H1 (cell line): ENCODE data around the gene PITPNM1. TPM values are rescaled to one million over a fixed set of nuclear protein-coding genes. Genes with fewer than 3 reads are reported as not detected.

Experiments used
- CTCF ChIA-PET: fragments of 300-600 bp; sonication (Branson Sonifier 250); formaldehyde crosslinking; loops from one replicate; lab custom pipeline; 2021; ENCODE audit not compliant: partially characterized antibody; lab: Charles Lee
- POLR2A ChIA-PET: fragments of 300-600 bp; sonication (Branson Sonifier 250); formaldehyde crosslinking; loops from one replicate; lab custom pipeline; 2021; ENCODE audit warnings: inconsistent platforms; ENCODE audit not compliant: partially characterized antibody; lab: Charles Lee
- DNase-seq, 2 experiments: peaks; one replicate each; pipeline versions ENCODE4 v3.0.0 to v3.0.0-alpha.2; 2010 to 2022; ENCODE audit warnings: low spot score in 2 of 2, low read depth in 1 of 2, mixed read lengths in 1 of 2
- FAIRE-seq: peaks from 2 replicates; lab custom pipeline; 2011; peaks lifted over from hg19 to GRCh38; lab: Jason Lieb, UNC
- H2AFZ ChIP-seq: 2 replicates; pipeline ENCODE4 v1.8.1; 2012; ENCODE audit warnings: low read length, inconsistent platforms
- H2AK5ac ChIP-seq: 2 replicates; pipeline ENCODE4 v1.6.1; 2013; ENCODE audit warnings: low read depth, low read length
- H2BK120ac ChIP-seq: replicated peaks from 2 replicates; pipeline ENCODE3; 2013; ENCODE audit warnings: low read depth, low read length, inconsistent platforms
- H2BK12ac ChIP-seq: 2 replicates; pipeline ENCODE4 v1.6.1; 2013; ENCODE audit warnings: low read depth, low read length
- H2BK15ac ChIP-seq: 2 replicates; pipeline ENCODE4 v1.6.1; 2013; ENCODE audit warnings: low read length
- H2BK20ac ChIP-seq: 2 replicates; pipeline ENCODE4 v1.6.1; 2013; ENCODE audit warnings: low read length
- H2BK5ac ChIP-seq: 2 replicates; pipeline ENCODE4 v1.6.1; 2013; ENCODE audit warnings: low read depth, low read length
- H3K14ac ChIP-seq: 2 replicates; pipeline ENCODE4 v1.6.1; 2013; ENCODE audit warnings: inconsistent platforms; ENCODE audit not compliant: insufficient read length
- H3K18ac ChIP-seq: 2 replicates; pipeline ENCODE4 v1.6.1; 2013; ENCODE audit warnings: low read length; ENCODE audit errors: extremely low read depth
- H3K23ac ChIP-seq: 2 replicates; pipeline ENCODE4 v1.6.1; 2013; ENCODE audit warnings: inconsistent platforms; ENCODE audit not compliant: insufficient read length
- H3K23me2 ChIP-seq: 2 replicates; pipeline ENCODE4 v1.6.1; 2013; ENCODE audit warnings: low read depth, low read length
- H3K27ac ChIP-seq: 2 replicates; pipeline ENCODE4 v1.6.1; 2011; ENCODE audit warnings: low read depth, low read length, inconsistent platforms
- H3K27me3 ChIP-seq, 4 experiments: replicated peaks in 1 of 4; 1 replicate in 1 of 4; 2 replicates in 3 of 4; pipeline versions ENCODE4 v1.6.1 to v1.8.1; 2011 to 2013; ENCODE audit warnings: low read length in 3 of 4, mild to moderate bottlenecking in 3 of 4, inconsistent platforms in 2 of 4, mixed read lengths in 2 of 4, moderate library complexity in 1 of 4; ENCODE audit not compliant: control insufficient read depth in 3 of 4, insufficient read depth in 3 of 4; ENCODE audit errors: extremely low read depth in 1 of 4
- H3K36me3 ChIP-seq, 4 experiments: 2 replicates each; pipeline versions ENCODE4 v1.6.1 to v1.8.1; 2011 to 2013; ENCODE audit warnings: mild to moderate bottlenecking in 4 of 4, low read length in 3 of 4, moderate library complexity in 2 of 4, control low read depth in 1 of 4, inconsistent platforms in 1 of 4; ENCODE audit not compliant: insufficient read depth in 4 of 4, control insufficient read depth in 2 of 4
- H3K4ac ChIP-seq: replicated peaks from 2 replicates; pipeline ENCODE3; 2013; ENCODE audit warnings: low read length, low read depth, mixed read lengths, inconsistent platforms; ENCODE audit not compliant: insufficient read length
- H3K4me1 ChIP-seq, 4 experiments: replicated peaks in 1 of 4; 1 replicate in 1 of 4; 2 replicates in 3 of 4; pipeline versions ENCODE4 v1.6.1 to v1.8.1; 2011 to 2013; ENCODE audit warnings: low read length in 3 of 4, inconsistent platforms in 2 of 4, mixed read lengths in 1 of 4; ENCODE audit not compliant: insufficient read depth in 4 of 4, control insufficient read depth in 3 of 4
- H3K4me2 ChIP-seq, 2 experiments: 2 replicates each; pipeline versions ENCODE4 v1.6.1 to v1.8.1; 2011 to 2013; ENCODE audit warnings: low read depth in 2 of 2, low read length in 2 of 2, control low read depth in 1 of 2, inconsistent platforms in 1 of 2, mild to moderate bottlenecking in 1 of 2; ENCODE audit not compliant: insufficient read depth in 1 of 2
- H3K4me3 ChIP-seq, 4 experiments: fragments of 200-600, 300-600 bp in 1 of 4; sonication (generic), shearing (Covaris generic), sonication (Bioruptor Twin) in 1 of 4; 2 replicates each; pipeline versions ENCODE4 v1.5.1 to v1.8.1; 2011 to 2016; ENCODE audit warnings: low read length in 4 of 4, low read depth in 3 of 4, control low read depth in 2 of 4, inconsistent platforms in 2 of 4, mild to moderate bottlenecking in 2 of 4, mixed read lengths in 1 of 4, moderate library complexity in 1 of 4; ENCODE audit not compliant: insufficient read depth in 2 of 4; ENCODE audit errors: extremely low read depth in 1 of 4
- H3K56ac ChIP-seq: replicated peaks from 2 replicates; pipeline ENCODE3; 2013; ENCODE audit warnings: low read depth, mild to moderate bottlenecking, mixed read lengths, low read length, inconsistent platforms; ENCODE audit not compliant: insufficient read length
- H3K79me1 ChIP-seq: 2 replicates; pipeline ENCODE4 v1.6.1; 2013; ENCODE audit warnings: low read depth, low read length, control low read depth
- H3K79me2 ChIP-seq, 2 experiments: 2 replicates each; pipeline versions ENCODE4 v1.6.1 to v1.8.1; 2012 to 2013; ENCODE audit warnings: low read length in 2 of 2, mild to moderate bottlenecking in 2 of 2, inconsistent platforms in 1 of 2; ENCODE audit not compliant: insufficient read depth in 2 of 2, control insufficient read depth in 1 of 2
- H3K9ac ChIP-seq, 4 experiments: replicated peaks in 1 of 4; 1 replicate in 1 of 4; 2 replicates in 3 of 4; pipeline versions ENCODE4 v1.6.1 to v1.8.1; 2011 to 2013; ENCODE audit warnings: low read depth in 3 of 4, low read length in 3 of 4, control low read depth in 2 of 4, mild to moderate bottlenecking in 2 of 4, moderate library complexity in 2 of 4, inconsistent platforms in 1 of 4; ENCODE audit errors: extremely low read depth in 1 of 4
- H3K9me3 ChIP-seq, 2 experiments: 2 replicates each; pipeline versions ENCODE4 v1.6.1 to v1.8.1; 2012 to 2013; ENCODE audit warnings: mild to moderate bottlenecking in 2 of 2, moderate library complexity in 2 of 2, control low read depth in 1 of 2, inconsistent platforms in 1 of 2, low read depth in 1 of 2, low read length in 1 of 2, mixed read lengths in 1 of 2; ENCODE audit not compliant: insufficient read depth in 2 of 2
- H4K20me1 ChIP-seq, 2 experiments: replicated peaks in 1 of 2; 2 replicates each; pipeline versions ENCODE3 to v1.8.1; 2011 to 2013; ENCODE audit warnings: inconsistent platforms in 2 of 2, low read length in 2 of 2, mild to moderate bottlenecking in 1 of 2; ENCODE audit not compliant: insufficient read depth in 2 of 2, control insufficient read depth in 1 of 2
- H4K5ac ChIP-seq: 2 replicates; pipeline ENCODE4 v1.6.1; 2013; ENCODE audit warnings: low read length, low read depth, mixed read lengths, inconsistent platforms; ENCODE audit not compliant: insufficient read length
- H4K8ac ChIP-seq: 2 replicates; pipeline ENCODE4 v1.8.0; 2013; ENCODE audit warnings: mild to moderate bottlenecking, moderate library complexity, low read length, inconsistent platforms; ENCODE audit not compliant: insufficient read depth; ENCODE audit errors: extremely low read depth
- H4K91ac ChIP-seq: replicated peaks from 2 replicates; pipeline ENCODE3; 2013; ENCODE audit warnings: low read length, mixed read lengths, inconsistent platforms; ENCODE audit not compliant: insufficient read length
- RAD21 ChIP-seq, 2 experiments: IDR thresholded peaks in 1 of 2; conservative IDR thresholded peaks in 1 of 2; 2 replicates each; pipeline ENCODE4 v1.6.1; 2011; ENCODE audit warnings: low read depth in 2 of 2, low read length in 2 of 2, improper control_type of control experiment in 1 of 2, inconsistent platforms in 1 of 2, mild to moderate bottlenecking in 1 of 2, moderate library complexity in 1 of 2
- WGBS, 2 experiments: shearing (Covaris generic) in 1 of 2; methylation state at CpG; one replicate each; pipeline versions ENCODE4 v1.1.6 to v1.1.7; 2013 to 2015; ENCODE audit warnings: low lambda C conversion rate in 2 of 2, mixed read lengths in 2 of 2, inconsistent platforms in 1 of 2, low coverage in 1 of 2, missing lambda C conversion rate in 1 of 2; ENCODE audit not compliant: insufficient replicate concordance in 2 of 2, insufficient coverage in 1 of 2, insufficient read length in 1 of 2; ENCODE audit errors: extremely low coverage in 1 of 2, missing lambda C conversion rate in 1 of 2; 5-methylcytosine and 5-hydroxymethylcytosine counted together
- polyA plus RNA-seq, 7 experiments: library from polyadenylated mRNA; depleted of rRNA in 3 of 7; stranded (reverse) in 5 of 7; unstranded in 2 of 7; fragments of >200 nt in 5 of 7; fragments of 200-250 nt in 2 of 7; gene quantifications; 1 replicate in 5 of 7; 2 replicates in 1 of 7; 4 replicates in 1 of 7; pipeline versions ENCODE4 v1.2.1 to v1.2.3, GENCODE V29; 2011 to 2013; ENCODE audit warnings: missing spikeins in 2 of 7, mixed read lengths in 2 of 7
- total RNA-seq: library from RNA; stranded (reverse); fragmentation: NEBNext Ultra II Directional; extraction: Animal tissue kit (Norgen Biotek cat#: 25700); gene quantifications from 2 replicates; pipeline ENCODE4 v1.2.1, GENCODE V29; 2021

The PITPNM1 gene
- total and polyA plus RNA-seq, 2 of the 8 experiments (the other 6 are each of a cell fraction or from before 2014, with no cell fraction given), result 27.2 to 52.7 TPM

- DNase-seq (no peak), FAIRE-seq (no peak)
- POLR2A ChIA-PET, result no interaction called here
- no peak overlapping the region for H2BK120ac ChIP-seq
- TF ChIP-seq RAD21 (IDR thresholded peaks at IDR 0.05 in 1 of 2, conservative IDR thresholded peaks at IDR 0.05 in 1 of 2; ENCODE audit: low read depth in 2 of 2, low read length in 2 of 2), result no peak
- no peak overlapping the region for H2AK5ac ChIP-seq
- peaks cover 3 to 7% of the 10 kb centered on the region in 2 experiments for H4K20me1 ChIP-seq
- no peak overlapping the region for H4K8ac ChIP-seq
- no peaks in the 10 kb centered on the region for H3K36me3 ChIP-seq
- WGBS, 2 experiments, result 79% methylated on average over 3 of the region's 3 CpGs; no CpG with 5 or more reads in 1 of the 2 experiments
- H3K79me2 ChIP-seq, result 0 out of 4 replicates have a peak, but pooled peaks cover 0 to 8% of the 10 kb centered on the region in 2 experiments
- no peak overlapping the region for H3K4me3 ChIP-seq
- peaks cover 0 to 8% (median 2%) of the 10 kb centered on the region in 4 experiments; a peak in 2 of 7 replicates for H3K27me3 ChIP-seq
- H2BK20ac ChIP-seq, result no peak overlapping the region
- H3K23me2 ChIP-seq, result peaks cover 11% of the 10 kb centered on the region
- no peak overlapping the region for H4K91ac ChIP-seq
- CTCF ChIA-PET, result no interaction called here
- H2BK5ac ChIP-seq, result no peak overlapping the region
- H3K23ac ChIP-seq, result no peak overlapping the region
- H2BK12ac ChIP-seq, result no peak overlapping the region
- H3K14ac ChIP-seq, result no peak overlapping the region
- no peak overlapping the region for H4K5ac ChIP-seq
- H3K56ac ChIP-seq, result no peak overlapping the region
- H3K9ac ChIP-seq, result no peak overlapping the region
- no peak overlapping the region for H2AFZ ChIP-seq
- H3K9me3 ChIP-seq, result no peaks in the 10 kb centered on the region
- no peak overlapping the region for H3K4me2 ChIP-seq
- no peaks in the 10 kb centered on the region for H3K79me1 ChIP-seq
- no peak overlapping the region for H3K27ac ChIP-seq
- no peak overlapping the region for H2BK15ac ChIP-seq
- H3K18ac ChIP-seq, result no peak overlapping the region
- H3K4me1 ChIP-seq, result peaks cover 0 to 19% (median 10%) of the 10 kb centered on the region in 4 experiments; a peak in 6 of 7 replicates
- no peak overlapping the region for H3K4ac ChIP-seq
These were observed 4.8 kb upstream of the PITPNM1 start for GRCh38 chr11:67510023-67510345.
